ENCODE results near the gene CD248.

DNA sequence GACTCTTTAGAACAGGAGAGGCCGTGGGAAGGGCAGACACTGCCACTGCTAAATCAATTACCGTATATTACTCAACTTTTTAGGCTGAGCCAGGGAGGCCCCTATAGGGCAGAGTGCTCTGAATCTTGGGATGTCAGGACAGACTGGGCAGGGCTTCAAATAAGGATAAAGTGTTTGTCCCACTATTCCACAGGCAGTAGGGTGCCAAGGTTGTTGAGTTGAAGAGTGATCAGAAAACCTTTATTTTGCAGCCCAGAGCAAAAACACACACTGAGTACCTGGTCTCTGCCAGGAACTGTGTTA is 32.2 kb upstream of the CD248 start:
- TF ChIP-seq, protein P1, sequence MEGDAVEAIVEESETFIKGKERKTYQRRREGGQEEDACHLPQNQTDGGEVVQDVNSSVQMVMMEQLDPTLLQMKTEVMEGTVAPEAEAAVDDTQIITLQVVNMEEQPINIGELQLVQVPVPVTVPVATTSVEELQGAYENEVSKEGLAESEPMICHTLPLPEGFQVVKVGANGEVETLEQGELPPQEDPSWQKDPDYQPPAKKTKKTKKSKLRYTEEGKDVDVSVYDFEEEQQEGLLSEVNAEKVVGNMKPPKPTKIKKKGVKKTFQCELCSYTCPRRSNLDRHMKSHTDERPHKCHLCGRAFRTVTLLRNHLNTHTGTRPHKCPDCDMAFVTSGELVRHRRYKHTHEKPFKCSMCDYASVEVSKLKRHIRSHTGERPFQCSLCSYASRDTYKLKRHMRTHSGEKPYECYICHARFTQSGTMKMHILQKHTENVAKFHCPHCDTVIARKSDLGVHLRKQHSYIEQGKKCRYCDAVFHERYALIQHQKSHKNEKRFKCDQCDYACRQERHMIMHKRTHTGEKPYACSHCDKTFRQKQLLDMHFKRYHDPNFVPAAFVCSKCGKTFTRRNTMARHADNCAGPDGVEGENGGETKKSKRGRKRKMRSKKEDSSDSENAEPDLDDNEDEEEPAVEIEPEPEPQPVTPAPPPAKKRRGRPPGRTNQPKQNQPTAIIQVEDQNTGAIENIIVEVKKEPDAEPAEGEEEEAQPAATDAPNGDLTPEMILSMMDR (IDR thresholded peaks at IDR 0.05), result no peak
- TF ChIP-seq POLR2A (IDR thresholded peaks at IDR 0.05), result no peak
